ENCODE results near the gene PRSS38.

The PRSS38 gene

DNA sequence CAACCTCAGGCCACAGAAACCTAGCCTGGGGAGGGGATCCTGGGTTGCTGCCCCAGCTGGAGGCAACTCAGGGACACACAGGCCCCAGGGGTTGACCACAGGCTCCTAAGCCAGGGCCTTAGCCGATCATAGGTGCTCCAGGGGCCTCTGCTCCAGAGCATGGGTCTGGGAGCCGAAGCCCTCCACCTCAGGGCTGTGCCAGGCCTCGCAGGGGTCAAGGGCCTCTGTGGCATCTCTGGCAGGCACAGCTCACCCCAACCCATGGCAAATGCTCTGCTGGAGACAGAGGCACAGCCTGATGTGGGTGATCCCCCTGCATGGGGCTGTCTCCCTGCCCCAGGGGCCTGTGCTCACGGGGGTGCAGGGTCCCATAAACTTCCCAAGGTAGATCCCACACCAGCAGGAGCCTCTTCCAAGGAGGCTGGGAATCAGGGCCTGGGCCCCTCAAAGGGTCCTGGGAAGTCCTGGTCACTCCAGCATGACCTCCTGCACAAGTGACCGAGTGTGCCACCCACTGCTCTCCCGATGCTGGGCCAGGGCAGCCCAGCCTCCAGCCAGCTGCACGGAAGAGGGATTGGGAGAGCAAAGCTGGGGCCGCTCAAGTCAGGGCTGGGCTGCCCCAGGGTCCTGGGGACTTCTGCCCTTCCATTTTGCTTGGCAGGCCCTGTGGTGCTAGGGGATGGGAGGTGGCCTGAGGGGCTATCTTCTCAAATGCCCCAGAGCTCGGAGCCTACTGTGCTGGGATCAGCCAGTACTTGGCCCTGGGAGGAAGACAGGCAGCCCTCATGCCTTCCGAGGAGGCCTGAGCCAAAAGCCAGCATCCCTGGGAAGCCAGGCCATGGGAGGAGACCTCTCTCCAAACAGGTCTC lies 22.2 kb upstream of the PRSS38 start:
- DNase-seq: no peak

DNA sequence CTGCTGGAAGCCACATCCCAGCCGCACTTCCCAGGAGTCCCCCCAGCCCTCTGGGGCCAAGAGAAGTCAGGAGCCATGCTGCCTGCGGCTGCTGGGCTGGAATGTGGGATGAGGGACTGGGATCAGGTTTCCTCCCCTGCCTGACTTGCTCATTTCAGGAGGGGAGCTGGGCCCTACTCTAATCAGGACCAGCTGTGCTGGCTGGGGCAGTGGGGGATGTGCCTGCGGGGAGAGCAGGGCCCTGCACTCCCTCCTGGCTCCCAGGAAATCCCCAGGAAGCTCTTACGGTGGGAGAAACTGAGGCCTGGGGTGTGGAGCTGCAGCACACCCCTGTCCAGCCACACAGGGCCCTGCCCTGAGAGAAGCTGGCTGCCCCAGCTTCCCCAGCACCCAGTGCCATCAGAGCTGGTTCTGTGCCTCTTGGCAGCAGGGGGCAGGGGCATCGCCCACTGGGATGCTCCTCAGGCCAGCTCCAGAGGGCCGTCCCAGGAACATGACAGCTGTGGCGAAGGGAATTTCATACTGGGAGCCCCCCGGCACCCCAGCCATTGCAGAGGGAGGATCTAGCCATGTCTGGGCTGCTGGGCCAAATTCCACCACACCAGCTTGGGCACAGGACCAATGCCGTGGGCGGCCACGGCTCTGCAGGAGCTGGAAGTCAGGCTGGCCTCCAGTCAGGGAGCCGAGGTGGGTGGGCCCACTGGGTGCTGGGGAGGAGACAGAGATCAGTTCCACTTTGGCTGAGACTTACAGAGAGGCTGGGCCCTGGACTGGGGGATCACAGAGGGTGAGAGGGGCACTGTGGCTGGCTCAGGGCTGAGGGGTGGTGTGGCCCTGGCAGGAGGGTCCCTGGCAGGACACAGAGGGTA lies 21.3 kb upstream of the PRSS38 start:
- no peak for DNase-seq

DNA sequence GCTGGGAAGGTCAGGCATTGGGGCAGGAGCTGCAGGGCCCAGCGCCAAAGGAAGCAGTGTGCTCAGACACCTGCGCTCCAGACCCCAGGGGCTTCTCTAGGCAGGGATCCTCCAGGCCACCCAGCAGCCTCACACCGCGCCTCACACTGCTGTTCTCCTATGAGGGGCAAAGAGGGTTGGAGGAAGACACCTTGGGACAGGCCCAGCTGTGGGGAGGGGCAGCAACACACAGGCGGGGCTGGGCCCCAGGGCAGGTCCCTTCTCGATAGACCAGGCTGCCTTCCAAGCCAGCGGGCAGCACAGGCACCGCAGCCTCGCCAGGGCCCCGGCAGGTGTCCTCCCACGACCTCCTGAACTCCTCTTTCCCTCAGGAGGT lies 20.7 kb upstream of the PRSS38 start:
- DNase-seq: no peak

DNA sequence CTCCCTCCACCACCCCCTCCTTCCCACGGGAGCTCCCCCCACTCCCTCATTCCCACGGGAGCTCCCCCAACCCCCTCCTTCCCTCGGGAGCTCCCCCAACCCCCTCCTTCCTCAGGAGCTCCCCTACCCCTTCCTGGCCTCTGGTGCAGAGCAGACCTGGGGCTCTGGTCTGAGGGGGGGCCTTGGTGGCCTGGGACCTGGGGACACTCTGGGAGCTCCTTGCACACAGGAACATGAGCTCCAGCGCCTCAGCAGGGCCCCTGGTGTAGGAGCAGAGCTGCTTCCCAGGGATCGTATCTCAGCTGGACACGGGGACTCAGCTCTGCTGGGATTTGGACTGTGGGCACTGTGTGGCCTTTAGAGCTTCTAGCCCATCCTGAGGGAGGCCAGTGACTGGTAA lies 19.7 kb upstream of the PRSS38 start:
- DNase-seq: no peak

DNA sequence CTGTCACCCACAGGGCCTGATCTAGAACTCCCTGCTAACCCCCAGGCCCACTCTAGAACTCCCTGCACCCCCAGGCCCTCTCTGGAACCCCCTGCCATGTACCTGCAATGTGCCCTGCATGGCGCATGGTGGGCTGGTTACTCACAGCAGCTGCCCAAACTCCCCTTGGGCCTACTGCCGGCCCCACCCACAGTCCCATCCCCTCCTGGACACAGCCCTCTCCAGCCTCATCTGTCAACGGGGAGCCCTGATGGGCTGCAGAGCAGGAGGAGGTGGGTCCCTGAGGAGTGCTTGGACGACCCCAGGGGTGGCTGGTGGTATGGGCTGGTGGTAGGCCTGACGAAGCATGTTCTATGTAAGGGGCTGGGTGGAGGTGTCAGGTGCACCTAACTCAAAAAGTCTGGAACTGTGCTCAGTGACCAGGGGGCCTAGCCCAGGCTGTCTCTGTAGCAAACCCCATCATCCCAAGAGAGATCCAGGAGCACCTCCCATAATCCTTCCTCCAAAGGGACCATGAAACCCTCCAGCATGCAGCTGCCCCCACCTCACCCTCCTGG lies 19.0 kb upstream of the PRSS38 start:
- no peak for DNase-seq

DNA sequence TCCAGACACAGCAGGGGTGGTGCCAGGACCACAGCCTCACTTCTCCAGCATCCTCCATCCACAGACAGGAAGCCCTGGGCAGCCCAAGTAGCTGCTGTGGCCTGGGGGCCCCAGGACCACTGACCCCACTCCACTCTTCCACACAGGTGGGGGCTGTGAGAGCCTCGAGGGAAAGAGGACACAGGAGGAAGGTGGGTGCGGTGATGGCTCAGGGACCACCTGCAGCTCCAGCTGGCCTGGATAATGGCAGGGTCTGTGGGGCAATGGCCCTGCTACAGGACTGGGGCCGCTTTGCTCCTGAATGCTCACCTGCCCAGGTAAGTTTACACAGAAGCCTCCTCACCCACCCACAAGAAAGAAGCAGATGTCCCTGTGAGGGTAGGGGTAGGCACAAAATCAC lies 18.3 kb upstream of the PRSS38 start:
- no peak for DNase-seq

DNA sequence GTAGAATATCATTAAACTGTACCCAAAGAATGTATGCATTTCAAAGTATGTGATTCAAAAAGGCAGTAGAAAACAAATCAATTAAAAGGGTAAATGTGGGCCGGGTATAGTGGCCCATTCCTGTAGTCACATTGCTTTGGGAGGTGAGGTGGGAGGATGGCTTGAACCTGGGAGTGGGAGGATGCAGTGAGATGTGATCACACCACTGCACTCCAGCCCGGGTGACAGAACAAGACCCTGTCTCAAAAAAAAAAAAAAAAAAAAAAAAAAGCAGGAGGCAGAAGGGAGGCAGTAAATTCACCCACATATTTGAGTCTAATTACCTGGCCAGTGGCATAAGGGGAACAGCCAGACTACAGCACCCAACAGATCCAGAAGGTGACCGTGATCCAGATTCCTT lies 17.9 kb upstream of the PRSS38 start:
- DNase-seq: no peak

DNA sequence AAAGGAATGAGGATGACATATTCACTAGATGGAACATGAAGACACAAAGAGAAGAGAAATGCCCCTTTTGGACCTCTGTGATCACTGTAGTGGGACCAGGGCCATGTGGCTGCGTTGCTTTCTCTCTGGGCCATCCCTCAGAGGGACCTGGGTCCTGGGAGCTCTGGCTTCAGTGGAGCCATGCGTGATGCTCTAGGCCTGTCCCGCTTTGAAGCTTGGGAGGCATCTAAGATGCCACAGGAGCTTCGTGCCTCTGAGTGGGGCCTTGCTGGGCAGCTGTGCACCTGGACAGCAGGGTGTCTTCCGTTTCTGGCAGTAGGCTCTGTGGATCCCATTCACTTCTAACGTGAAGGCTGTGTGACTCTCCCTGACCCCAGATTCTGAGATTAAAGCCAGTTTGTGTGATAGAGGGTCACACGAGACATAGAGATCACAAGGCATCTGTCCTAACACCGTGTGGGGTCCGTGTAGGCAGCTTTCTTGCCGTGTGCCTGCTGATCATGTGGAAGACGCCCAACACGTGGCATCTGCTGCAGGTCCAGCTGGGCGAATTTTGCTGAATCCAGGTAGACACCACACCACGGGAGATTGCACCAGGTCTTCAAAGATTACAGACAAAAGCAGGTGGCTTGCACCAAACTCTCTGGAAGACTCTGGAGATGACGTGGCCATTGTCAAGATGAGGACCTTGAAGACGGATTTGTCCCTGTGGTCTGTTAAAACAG lies 17.2 kb upstream of the PRSS38 start:
- DNase-seq: no peak

DNA sequence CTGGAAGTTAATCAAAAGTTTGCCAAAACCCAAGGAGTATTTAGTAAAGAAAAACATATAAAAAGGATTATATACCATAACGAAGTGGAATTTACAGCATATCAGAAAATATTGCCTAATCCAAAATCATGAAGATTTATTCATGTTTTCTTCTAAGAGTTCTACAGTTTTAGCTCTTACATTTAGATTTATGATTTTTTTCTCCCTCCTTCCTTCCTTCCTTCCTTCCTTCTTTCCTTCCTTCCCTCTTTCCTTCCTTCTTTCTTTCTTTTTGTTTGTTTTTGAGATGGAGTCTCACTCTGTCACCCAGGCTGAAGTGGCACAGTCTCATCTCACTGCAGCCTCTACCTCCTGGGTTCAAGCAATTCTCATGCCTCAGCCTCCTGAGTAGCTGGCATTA lies 15.7 kb upstream of the PRSS38 start:
- DNase-seq: no peak

DNA sequence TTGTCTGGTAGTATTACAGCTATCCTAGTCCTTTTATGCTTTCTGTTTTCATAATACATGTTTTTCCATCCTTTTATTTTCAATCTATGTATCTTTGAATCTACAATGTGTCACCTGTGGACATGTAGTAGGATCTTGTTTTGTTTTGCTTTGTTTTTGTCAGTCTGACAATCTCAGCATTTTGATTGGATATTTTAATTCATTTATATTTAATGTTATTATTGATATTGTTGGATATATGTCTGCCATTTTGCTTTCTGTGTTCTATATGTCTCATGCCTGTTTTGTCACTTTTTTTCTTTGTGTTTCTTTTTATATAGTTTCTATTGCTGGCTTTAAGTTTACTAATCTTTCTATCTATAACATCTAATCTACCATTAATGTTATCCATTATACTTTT lies 11.5 kb upstream of the PRSS38 start:
- DNase-seq: no peak

DNA sequence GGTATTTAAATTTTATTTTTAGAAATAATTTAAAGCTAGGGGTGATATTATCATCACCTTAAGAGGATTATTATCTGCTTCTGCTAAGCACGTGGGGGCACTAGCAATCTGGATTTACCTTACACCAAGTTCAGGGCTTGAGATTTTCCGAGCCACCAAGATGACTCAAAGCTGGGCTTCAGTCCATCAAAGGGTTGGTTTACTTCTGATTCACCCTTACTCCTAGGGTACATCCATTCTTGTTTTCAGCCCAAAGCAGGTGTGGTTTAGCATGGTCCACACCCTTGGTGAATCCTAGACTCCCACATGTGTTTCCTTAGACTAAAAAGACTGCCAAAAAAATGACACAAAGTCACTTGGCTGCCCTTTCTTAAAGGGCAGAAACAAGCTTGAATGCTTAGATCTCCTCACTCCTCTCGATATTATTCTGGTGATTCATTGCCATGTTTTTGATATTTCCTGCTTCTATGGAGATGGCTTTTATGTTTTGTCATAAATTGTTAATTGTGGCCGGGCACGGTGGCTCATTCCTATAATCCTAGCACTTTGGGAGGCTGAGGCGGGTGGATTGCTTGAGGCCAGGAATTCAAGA lies 9.8 kb upstream of the PRSS38 start:
- DNase-seq: no peak

DNA sequence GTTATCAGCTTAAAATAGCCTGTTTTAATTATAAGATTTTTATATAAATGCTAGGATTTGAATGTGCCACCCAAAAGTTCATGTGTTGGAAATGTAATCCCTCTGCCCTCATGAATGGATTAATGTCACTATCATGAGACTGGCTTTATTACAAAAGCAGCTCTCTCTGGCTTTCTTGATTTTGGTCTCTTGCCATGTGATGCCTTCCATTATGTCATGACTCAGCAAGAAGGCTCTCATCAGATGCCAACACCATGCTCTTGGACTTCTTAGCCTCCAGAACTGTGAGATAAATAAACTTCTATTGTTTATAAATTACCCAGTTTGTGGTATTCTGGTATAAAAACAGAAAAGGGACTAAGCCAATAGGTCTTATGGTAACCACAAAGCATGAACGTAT lies 6.9 kb upstream of the PRSS38 start:
- DNase-seq: no peak

DNA sequence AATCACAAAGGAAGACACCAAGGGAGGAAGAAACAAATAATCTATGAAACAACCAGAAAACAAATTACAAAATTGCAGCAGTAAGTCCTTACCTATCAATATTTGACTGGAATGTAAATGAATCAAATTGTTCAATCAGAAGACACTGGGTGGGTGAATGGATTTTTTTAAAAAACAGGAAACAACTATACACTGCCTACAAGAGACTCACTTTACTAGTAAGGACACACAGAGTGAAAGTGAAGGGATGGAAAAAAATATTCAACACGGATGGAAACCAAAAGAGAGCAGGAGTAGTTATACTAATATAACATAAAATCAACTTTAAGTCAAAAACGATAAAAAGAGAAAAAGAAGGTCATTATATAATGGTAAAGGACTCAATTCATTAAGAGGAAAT lies 6.4 kb upstream of the PRSS38 start:
- DNase-seq: no peak

DNA sequence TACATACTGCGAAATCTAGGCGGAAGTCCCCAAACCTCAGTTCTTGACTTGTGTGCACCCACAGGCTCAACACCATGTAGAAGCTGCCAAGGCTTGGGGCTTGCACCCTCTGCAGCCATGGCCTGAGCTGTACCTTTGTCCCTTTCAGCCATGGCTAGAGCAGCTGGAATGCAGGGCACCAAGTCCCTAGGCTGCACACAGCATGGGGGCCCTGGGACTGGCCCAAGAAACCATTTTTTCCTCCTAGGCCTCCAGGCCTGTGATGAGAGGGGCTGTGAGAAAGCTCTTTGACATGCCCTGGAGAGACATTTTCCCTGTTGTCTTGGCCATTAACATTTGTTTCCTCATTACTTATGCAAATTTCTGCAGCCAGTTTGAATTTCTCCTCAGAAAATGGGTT lies 1.5 kb upstream of the PRSS38 start:
- no peak for DNase-seq

DNA sequence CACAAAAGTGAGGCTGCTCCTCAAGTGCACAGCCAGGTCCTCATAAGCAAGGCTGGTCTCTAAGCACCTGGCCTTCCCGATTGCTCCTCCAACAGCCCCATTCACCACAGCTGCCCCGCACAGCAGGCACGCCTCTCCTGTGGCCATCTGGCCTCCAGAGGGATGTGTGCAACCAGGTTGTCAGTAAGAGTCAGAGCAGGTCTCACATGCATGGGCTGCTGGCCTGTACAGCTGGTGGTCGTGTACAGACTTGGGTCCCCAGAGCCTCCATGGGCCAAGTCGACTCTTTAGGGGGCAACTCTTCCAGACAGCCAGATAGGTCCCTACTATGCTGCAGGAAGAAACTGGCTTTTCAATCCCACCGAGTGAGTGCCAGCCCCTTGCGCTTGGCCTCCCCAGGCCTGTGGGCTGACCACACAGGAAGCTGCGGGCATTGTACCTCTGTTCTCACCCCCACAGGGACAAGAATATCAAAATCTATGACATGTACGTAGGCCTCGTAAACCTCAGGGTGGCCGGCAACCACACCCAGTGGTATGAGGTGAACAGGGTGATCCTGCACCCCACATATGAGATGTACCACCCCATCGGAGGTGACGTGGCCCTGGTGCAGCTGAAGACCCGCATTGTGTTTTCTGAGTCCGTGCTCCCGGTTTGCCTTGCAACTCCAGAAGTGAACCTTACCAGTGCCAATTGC lies 1.4 kb downstream of the PRSS38 start:
- no peak for DNase-seq

DNA sequence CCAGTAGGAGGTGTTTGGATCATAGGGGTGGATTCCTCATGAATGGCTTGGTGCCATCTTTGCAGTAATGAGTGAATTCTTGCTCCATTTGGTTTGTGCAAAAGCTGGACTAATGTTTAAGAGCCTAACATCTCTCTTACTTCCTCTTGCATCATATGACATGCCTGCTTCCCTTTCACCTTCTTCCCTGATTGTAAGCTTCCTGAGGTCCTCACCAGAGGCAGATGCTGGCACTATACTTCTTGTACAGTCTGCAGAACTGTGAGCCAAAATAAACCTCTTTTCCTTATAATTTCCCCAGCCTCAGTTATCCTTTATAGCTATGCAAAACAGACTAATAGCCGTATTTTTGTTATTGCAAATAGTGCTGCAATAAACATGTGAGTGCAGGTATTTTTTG lies 8.1 kb downstream of the PRSS38 start:
- no peak for DNase-seq

DNA sequence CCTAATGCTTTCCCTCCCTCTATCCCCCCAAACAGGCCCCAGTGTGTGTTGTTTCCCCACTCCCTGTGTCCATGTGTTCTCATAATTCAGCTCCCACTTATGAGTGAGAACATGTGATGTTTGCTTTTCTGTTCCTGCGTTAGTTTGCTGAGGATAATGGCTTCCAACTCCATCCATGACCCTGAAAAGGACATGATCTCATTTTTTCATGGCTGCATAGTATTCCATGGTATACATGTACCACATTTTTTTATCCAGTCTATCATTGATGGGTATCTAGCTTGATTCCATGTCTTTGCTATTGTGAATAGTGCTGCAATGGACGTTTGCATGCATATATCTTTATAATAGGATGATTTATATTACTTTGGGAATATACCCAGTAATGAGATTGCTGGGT lies 8.7 kb downstream of the PRSS38 start:
- no peak for DNase-seq

DNA sequence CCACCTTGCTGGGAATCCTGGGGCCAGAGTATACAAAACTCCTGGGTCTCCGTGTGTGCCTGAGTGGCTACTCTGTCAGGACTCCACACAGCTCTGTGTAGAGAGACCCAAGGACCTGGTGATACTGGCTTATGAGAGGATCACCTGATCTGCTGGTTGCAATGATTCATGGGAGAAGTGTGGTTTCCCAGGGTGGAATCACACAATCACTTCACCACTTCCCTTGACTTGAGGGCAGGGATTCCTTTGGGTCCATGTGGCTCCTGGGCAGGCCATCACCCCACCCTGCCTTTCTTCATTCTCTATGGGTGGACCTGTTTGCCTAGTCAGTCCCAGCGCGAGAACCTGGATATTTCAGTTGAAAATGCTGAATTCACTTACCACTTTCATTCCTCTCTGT lies 13.3 kb downstream of the PRSS38 start:
- DNase-seq: no peak

DNA sequence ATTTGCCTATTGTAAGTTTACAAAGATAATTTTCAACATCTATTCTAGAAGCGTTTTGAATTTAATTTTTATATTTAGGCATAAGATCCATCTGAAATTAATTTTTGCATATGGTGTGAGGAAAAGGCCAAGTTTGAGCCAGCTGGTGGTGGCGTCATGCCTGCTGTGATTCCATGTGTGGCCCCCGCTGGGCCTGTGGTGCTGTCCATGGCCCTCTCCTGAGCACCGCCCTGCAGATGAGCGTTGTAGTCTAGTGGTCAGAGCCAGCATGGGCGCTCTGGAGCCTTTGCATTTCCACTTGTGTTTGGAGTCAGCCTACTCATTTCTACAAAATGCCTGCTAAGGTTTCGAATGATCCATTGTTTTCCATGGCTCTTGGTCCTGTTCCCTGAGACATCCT lies 22.7 kb downstream of the PRSS38 start:
- DNase-seq: no peak

DNA sequence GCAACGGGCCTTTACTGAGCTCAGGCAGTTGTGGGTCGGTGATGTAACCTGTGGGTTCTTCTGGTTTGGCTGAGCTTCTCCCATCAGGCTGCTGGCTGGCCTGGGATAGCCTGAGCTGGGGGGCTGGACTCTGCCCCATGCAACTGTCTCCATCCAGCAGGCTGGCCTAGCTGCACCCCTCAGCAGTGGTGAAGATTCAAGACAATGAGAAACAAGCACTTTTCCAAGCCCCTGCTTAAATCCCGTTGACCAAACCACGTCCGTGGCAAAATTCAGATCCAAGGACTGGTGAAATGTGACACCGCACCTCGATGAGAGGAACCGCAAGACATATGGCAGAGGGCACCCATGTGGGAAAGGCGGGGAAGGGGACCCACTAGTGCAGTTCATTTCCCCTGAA lies 25.6 kb downstream of the PRSS38 start:
- no peak for DNase-seq

DNA sequence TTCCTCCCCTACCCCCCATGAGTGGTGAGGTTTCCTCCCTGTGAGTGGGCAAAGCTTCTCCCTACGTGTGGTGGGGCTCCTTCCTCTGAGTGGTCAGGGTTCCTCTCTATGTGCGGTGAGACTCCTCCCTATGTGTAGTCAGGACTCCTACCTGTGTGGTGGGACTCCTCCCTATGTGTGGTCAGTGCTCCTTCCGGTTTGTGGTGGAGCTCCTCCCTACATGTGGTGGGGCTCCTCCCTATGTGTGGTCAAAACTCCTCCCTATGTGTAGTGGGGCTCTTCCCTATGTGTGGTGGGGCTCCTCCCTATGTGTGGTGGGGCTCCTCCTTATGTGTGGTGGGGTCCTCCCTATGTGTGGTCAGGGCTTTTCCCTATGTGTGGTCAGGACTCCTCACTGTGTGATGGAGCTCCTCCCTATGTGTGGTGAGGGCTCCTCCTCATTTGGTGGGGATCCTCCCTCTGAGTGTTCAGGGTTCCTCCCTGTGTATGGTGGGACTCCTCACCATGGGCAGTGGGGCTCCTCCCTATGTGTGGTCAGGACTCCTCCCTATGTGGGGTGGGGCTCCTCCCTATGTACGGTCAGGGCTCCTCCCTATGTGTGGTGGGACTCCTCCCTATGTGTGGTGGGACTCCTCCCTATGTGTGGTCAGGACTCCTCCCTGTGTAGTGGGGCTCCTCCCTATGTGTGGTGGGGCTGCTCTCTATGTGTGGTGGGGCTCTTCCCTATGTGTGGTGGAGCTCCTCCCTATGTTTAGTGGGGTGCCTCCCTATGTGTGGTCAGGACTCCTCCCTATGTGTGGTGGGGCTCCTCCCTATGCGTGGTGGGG lies 29.1 kb downstream of the PRSS38 start:
- DNase-seq: no peak
